ENCODE measurements around the gene KATNBL1. TPM values are rescaled to one million over a fixed set of nuclear protein-coding genes. Genes with fewer than 3 reads are reported as not detected.

The KATNBL1 gene
- polyA plus RNA-seq, 1 of the 3 experiments (the other 2 are of a cell fraction): 13.8 TPM

DNA sequence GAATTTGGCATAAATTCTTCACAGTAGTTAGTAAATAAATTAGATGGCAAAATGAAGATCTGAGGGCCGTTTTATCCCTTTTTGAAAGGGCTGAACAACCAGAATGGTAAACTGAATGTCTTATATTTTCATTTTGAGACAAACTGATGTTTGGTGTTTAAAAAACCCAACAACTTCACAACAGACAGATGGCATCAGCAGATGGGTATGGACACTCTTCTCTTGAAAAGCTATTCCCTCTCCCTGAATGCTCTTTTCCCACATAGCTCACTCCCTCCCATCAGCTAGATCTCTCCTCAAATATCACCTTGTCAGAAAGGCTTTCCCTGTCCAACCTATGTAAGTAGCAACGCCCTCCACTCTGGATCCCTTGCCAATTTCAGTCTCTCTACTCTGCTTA, 48.3 kb upstream of the KATNBL1 start (continued):
- TF ChIP-seq, protein P1, sequence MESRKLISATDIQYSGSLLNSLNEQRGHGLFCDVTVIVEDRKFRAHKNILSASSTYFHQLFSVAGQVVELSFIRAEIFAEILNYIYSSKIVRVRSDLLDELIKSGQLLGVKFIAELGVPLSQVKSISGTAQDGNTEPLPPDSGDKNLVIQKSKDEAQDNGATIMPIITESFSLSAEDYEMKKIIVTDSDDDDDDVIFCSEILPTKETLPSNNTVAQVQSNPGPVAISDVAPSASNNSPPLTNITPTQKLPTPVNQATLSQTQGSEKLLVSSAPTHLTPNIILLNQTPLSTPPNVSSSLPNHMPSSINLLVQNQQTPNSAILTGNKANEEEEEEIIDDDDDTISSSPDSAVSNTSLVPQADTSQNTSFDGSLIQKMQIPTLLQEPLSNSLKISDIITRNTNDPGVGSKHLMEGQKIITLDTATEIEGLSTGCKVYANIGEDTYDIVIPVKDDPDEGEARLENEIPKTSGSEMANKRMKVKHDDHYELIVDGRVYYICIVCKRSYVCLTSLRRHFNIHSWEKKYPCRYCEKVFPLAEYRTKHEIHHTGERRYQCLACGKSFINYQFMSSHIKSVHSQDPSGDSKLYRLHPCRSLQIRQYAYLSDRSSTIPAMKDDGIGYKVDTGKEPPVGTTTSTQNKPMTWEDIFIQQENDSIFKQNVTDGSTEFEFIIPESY (IDR thresholded peaks at IDR 0.05; ENCODE audit: borderline replicate concordance, low read depth): no peak
- TF ChIP-seq MEF2A (IDR thresholded peaks at IDR 0.05; ENCODE audit: borderline replicate concordance, low read depth) (no peak), SIN3A (IDR thresholded peaks at IDR 0.05; ENCODE audit: borderline replicate concordance, low read depth, low read length) (no peak), RCOR1 (IDR thresholded peaks at IDR 0.05; ENCODE audit: low read length) (no peak), ELF1 (IDR thresholded peaks at IDR 0.05) (no peak), FOSL2 (IDR thresholded peaks at IDR 0.05; ENCODE audit: borderline replicate concordance, low read depth) (no peak), TCF12 (IDR thresholded peaks at IDR 0.05) (no peak), CHD2 (IDR thresholded peaks at IDR 0.05; ENCODE audit: low read length, partially characterized antibody) (no peak), JUND (IDR thresholded peaks at IDR 0.05) (no peak)
- TF ChIP-seq, protein P2, sequence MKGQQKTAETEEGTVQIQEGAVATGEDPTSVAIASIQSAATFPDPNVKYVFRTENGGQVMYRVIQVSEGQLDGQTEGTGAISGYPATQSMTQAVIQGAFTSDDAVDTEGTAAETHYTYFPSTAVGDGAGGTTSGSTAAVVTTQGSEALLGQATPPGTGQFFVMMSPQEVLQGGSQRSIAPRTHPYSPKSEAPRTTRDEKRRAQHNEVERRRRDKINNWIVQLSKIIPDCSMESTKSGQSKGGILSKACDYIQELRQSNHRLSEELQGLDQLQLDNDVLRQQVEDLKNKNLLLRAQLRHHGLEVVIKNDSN (IDR thresholded peaks at IDR 0.05; ENCODE audit: borderline replicate concordance, low read depth): no peak
- TF ChIP-seq, protein P3, sequence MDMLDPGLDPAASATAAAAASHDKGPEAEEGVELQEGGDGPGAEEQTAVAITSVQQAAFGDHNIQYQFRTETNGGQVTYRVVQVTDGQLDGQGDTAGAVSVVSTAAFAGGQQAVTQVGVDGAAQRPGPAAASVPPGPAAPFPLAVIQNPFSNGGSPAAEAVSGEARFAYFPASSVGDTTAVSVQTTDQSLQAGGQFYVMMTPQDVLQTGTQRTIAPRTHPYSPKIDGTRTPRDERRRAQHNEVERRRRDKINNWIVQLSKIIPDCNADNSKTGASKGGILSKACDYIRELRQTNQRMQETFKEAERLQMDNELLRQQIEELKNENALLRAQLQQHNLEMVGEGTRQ (IDR thresholded peaks at IDR 0.05; ENCODE audit: borderline replicate concordance, low read depth, low read length): no peak

DNA sequence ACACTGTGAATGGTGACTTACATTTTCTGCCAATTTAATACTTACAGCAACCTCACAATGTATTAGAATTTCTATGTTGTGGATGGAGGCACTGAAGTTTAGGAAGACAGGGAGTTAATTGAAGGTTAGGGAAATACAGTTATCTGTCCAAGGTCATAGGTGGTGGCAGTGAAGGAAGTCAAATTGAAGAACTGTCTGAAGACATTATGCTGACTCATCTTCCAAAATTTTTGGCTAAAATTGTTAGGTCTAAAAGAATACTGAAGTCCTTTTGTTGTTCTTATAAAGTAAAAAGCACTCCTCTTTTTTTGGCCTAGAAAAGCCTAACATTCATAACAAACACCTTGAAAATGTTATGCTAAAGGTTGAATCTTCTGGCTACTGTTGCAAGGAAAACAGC, 42.6 kb upstream of the KATNBL1 start:
- Histone ChIP-seq H3K9me3 (no peaks in the 10 kb centered on the region), H3K27ac (ENCODE audit: low read depth in 2 of 2, low read length in 1 of 2) (no peak overlapping the region), H3K36me3 (replicated peaks in 1 of 2; ENCODE audit: control insufficient read depth in 1 of 2, insufficient read depth in 2 of 2, low read length in 1 of 2) (peaks cover 13 to 23% of the 10 kb centered on the region in 2 experiments), H3K79me2 (ENCODE audit: insufficient read depth) (no peaks in the 10 kb centered on the region), H3K9ac (no peak overlapping the region), H3F3A (replicated peaks; ENCODE audit: insufficient read depth) (no peaks in the 10 kb centered on the region), H3K4me3 (ENCODE audit: low read depth in 2 of 2, low read length in 1 of 2) (no peak overlapping the region), H3K9me2 (no peaks in the 10 kb centered on the region), H3K4me1 (ENCODE audit: control insufficient read depth in 1 of 2, insufficient read depth in 2 of 2, low read depth in 1 of 2, low read length in 1 of 2) (no peaks in the 10 kb centered on the region), H3K27me3 (ENCODE audit: insufficient read depth) (no peaks in the 10 kb centered on the region), H2AFZ (ENCODE audit: low read depth) (no peak overlapping the region), H3K4me2 (no peak overlapping the region), H4K20me1 (ENCODE audit: insufficient read depth) (no peaks in the 10 kb centered on the region)
- DNase-seq: no peak
- ChIA-PET CTCF (interaction anchor here (12.6 kb wide), 1 partner anchor 10 kb away, joined by 73 read pairs; no protein-coding TSS in a partner anchor), POLR2A (no interaction called here)
- TF ChIP-seq GABPA (IDR thresholded peaks at IDR 0.05; ENCODE audit: low read depth): no peak
- no peak for TF ChIP-seq RAD21 (IDR thresholded peaks at IDR 0.05; ENCODE audit: low read length)
- TF ChIP-seq, protein P4, sequence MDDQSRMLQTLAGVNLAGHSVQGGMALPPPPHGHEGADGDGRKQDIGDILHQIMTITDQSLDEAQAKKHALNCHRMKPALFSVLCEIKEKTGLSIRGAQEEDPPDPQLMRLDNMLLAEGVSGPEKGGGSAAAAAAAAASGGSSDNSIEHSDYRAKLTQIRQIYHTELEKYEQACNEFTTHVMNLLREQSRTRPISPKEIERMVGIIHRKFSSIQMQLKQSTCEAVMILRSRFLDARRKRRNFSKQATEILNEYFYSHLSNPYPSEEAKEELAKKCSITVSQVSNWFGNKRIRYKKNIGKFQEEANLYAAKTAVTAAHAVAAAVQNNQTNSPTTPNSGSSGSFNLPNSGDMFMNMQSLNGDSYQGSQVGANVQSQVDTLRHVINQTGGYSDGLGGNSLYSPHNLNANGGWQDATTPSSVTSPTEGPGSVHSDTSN (IDR thresholded peaks at IDR 0.05): no peak
- TF ChIP-seq TCF12 (IDR thresholded peaks at IDR 0.05): no peak
- TF ChIP-seq EP300 (IDR thresholded peaks at IDR 0.05; ENCODE audit: borderline replicate concordance in 1 of 2, low read depth in 1 of 2, low read length in 1 of 2): no peak
- TF ChIP-seq NRF1 (IDR thresholded peaks at IDR 0.05; ENCODE audit: low read depth, low read length): no peak
- TF ChIP-seq RFX5 (IDR thresholded peaks at IDR 0.05; ENCODE audit: low read length): no peak
- no peak for TF ChIP-seq MXI1 (IDR thresholded peaks at IDR 0.05; ENCODE audit: low read depth, low read length)
- TF ChIP-seq TAF1 (IDR thresholded peaks at IDR 0.05; ENCODE audit: borderline replicate concordance, low read depth, low read length): no peak
- no peak for TF ChIP-seq GATA2 (CRISPR knock-in tag; IDR thresholded peaks at IDR 0.05)
- TF ChIP-seq, protein P1 (IDR thresholded peaks at IDR 0.05; ENCODE audit: borderline replicate concordance, low read depth): no peak
- TF ChIP-seq FOSL2 (IDR thresholded peaks at IDR 0.05; ENCODE audit: borderline replicate concordance, low read depth): no peak
- no peak for TF ChIP-seq RCOR1 (IDR thresholded peaks at IDR 0.05; ENCODE audit: low read length)
- TF ChIP-seq FOXM1 (IDR thresholded peaks at IDR 0.05; ENCODE audit: low read depth): no peak
- TF ChIP-seq TEAD4 (IDR thresholded peaks at IDR 0.05; ENCODE audit: borderline replicate concordance, insufficient read depth): no peak
- no peak for TF ChIP-seq SMC3 (IDR thresholded peaks at IDR 0.05; ENCODE audit: low read depth, low read length)
- TF ChIP-seq, protein P5, sequence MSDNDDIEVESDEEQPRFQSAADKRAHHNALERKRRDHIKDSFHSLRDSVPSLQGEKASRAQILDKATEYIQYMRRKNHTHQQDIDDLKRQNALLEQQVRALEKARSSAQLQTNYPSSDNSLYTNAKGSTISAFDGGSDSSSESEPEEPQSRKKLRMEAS (IDR thresholded peaks at IDR 0.05; ENCODE audit: low read depth): no peak
- TF ChIP-seq, protein P2 (IDR thresholded peaks at IDR 0.05; ENCODE audit: borderline replicate concordance, low read depth): no peak
